ENCODE data around the gene OPCML.

Gene OPCML

DNA sequence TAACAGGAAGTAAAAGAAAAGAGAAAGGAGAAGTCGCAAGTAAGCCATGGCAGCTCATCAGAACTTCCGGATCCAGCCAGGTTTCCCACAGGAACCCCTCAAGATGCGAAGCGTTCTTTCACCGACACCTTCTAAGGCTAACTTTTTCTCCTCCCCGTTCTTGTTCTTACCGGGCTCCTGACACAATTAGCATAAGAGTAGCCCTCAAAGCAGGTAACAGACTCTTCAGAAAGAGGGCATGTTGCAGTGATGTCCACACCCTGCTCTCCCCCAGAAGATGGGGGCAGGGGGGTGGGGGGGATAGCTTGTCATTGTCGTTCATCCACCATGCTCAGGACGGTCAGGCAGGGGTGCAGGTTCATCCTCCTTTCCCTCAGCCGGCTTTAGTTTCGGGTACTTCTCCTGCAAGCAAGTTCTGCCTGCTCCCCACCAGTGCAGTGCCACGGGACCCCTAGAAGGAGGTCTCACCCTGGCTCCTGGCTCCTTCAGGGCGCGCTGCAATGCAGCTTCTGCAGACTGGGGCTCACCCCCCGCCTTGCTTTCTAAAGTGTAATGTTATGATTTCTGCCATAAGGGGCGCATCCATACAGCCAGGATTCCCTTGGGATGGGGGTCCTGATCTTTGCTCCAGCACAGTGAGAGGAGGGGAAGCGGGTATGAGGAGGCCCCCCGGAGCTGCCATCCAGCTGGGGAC lies 2.3 kb downstream of the OPCML start:
- no peak overlapping the region for H3K4me3 ChIP-seq (ENCODE audit: low read length)
- no peak for DNase-seq (ENCODE audit: low read depth)
- TF ChIP-seq CTCF (conservative IDR thresholded peaks at IDR 0.05; ENCODE audit: low read length) = no peak

- no peak overlapping the region for H3K4me3 ChIP-seq (ENCODE audit: low read length)
- no peak for TF ChIP-seq CTCF (conservative IDR thresholded peaks at IDR 0.05; ENCODE audit: low read length)
- no peak for DNase-seq (ENCODE audit: low read depth)
These were observed 5.5 kb downstream of the OPCML start for GRCh38 chr11:133526790-133527189.

GRCh38 chr11:133525976-133526375 lies 6.3 kb downstream of the OPCML start:
- no peak overlapping the region for H3K4me3 ChIP-seq (ENCODE audit: low read length)
- DNase-seq (ENCODE audit: low read depth) = no peak
- no peak for TF ChIP-seq CTCF (conservative IDR thresholded peaks at IDR 0.05; ENCODE audit: low read length)

DNA sequence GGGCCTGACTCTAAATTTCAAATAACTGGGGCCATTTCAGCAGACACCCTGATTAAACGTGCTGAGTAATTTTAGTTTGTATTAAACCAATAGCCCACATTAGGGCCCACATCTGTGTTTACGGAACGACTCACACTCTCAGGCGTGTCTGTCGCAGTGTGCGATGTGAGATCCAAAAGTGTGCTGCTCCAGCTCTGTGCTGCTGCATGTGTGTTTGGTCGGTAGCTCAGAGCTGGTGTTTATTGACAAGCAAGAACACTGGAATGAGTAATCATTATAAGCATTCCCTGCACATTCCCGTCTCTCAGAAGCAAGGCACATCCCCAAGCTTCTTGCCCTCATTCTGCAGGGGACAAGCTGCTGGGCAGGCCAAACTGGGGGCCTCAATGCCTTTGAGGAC lies 7.8 kb downstream of the OPCML start:
- TF ChIP-seq CTCF (conservative IDR thresholded peaks at IDR 0.05; ENCODE audit: low read length) = no peak
- no peak for DNase-seq (ENCODE audit: low read depth)
- no peak overlapping the region for H3K4me3 ChIP-seq (ENCODE audit: low read length)

DNA sequence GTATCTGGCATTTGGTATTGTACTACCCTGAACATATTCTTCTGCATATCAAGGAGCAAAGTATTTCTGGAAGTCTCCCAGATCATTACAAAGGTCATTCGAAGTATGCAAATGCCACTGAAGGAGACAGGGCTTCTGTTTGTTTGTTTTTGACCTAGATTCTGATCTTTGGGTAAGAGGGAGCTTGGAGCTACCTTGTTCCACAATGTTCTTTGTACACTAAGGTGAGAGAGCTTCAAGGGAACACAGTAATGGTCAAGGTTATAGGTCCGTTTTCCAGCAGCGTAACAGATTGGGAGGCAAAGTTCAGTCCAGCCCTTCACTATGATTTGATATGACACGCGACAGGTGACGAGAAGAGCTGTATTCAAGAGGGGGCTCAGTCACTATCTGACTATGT lies 10.0 kb downstream of the OPCML start:
- no peak for TF ChIP-seq CTCF (conservative IDR thresholded peaks at IDR 0.05; ENCODE audit: low read length)
- no peak for DNase-seq (ENCODE audit: low read depth)
- H3K4me3 ChIP-seq (ENCODE audit: low read length) = no peak overlapping the region

DNA sequence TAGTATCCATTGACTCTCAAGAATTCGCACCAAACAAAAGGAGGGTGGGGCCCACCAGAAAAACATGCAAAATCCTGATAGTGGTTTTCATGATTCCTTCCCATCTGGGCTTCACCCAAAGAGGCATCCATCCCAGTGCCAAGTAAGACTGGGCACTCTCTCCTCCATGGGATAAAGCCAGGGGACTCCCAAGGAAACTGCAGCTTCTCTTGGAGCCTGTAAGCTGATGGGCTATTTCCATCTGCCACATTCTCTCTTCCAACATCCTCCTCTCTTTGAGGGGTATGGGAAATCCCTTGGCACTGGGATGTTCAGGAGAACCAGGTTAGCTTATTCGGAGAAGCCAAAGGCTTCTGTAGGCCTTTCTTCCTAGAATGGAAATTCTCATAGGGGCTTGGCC lies 10.8 kb downstream of the OPCML start:
- DNase-seq (ENCODE audit: low read depth) = no peak
- H3K4me3 ChIP-seq (ENCODE audit: low read length) = no peak overlapping the region
- TF ChIP-seq CTCF (conservative IDR thresholded peaks at IDR 0.05; ENCODE audit: low read length) = no peak

- H3K4me3 ChIP-seq (ENCODE audit: low read length) = no peak overlapping the region
- no peak for DNase-seq (ENCODE audit: low read depth)
- TF ChIP-seq CTCF (conservative IDR thresholded peaks at IDR 0.05; ENCODE audit: low read length) = no peak
These were observed 11.6 kb downstream of the OPCML start for GRCh38 chr11:133520707-133521106.

All from AG10803 (cell line).